HepG2 (cell line): ENCODE data around the gene CTF1. TPM values are rescaled to one million over a fixed set of nuclear protein-coding genes. Genes with fewer than 3 reads are reported as not detected.

ENCODE experiments used
- ATAC-seq: fragments of 200-7000 bp; cut with Tn5 transposase; 3 replicates; pipeline ENCODE4 v1.9.1; 2020; ENCODE audit warnings: mild to moderate bottlenecking, moderate library complexity
- BruUV-seq: library from RNA; stranded (reverse); fragments of 400-500 nt; replicated peaks from 2 replicates; lab custom pipeline; 2021; lab: Mats Ljungman, UMichigan
- CTCF ChIA-PET: fragments of 300-600 bp; formaldehyde crosslinking; extraction: SDS; loops from one replicate; lab custom pipeline; 2021; ENCODE audit warnings: low total read pairs, inconsistent platforms, low intra/inter-chr PET ratio; lab: Yijun Ruan, JAX
- POLR2A ChIA-PET: fragments of 350-600 bp; sonication (Branson Sonifier 250); formaldehyde crosslinking; loops from one replicate; lab custom pipeline; 2020; ENCODE audit warnings: antibody characterized with exemption, inconsistent platforms; lab: Yijun Ruan, JAX
- DNase-seq: peaks from one replicate; pipeline ENCODE4 v3.0.0-alpha.2; 2015; ENCODE audit warnings: low spot score
- FAIRE-seq: peaks from 3 replicates; lab custom pipeline; 2011; peaks lifted over from hg19 to GRCh38; lab: Jason Lieb, UNC
- H2AFZ ChIP-seq: one replicate; pipeline ENCODE4 v1.6.1; 2011; ENCODE audit warnings: low read length, inconsistent platforms
- H3K27ac ChIP-seq: fragments of 300-600 bp; 3 replicates; pipeline ENCODE4 v1.8.0; 2011; ENCODE audit warnings: mixed run types, mild to moderate bottlenecking, mixed read lengths, low read length, inconsistent platforms; ENCODE audit not compliant: insufficient read depth; ENCODE audit errors: extremely low read length
- H3K27me3 ChIP-seq, 2 experiments: fragments of 200-600 bp in 1 of 2; 2 replicates in 1 of 2; 3 replicates in 1 of 2; pipeline versions ENCODE4 v1.6.0 to v1.8.0; 2011; ENCODE audit warnings: low read length in 2 of 2, mild to moderate bottlenecking in 2 of 2, moderate library complexity in 2 of 2, inconsistent platforms in 1 of 2; ENCODE audit not compliant: insufficient read depth in 2 of 2, control insufficient read depth in 1 of 2
- H3K36me3 ChIP-seq, 2 experiments: fragments of 200-600 bp in 1 of 2; replicated peaks in 1 of 2; 2 replicates in 1 of 2; 3 replicates in 1 of 2; pipeline versions ENCODE4 v1.5.1 to v1.8.0; 2011; ENCODE audit warnings: low read length in 2 of 2, inconsistent platforms in 1 of 2; ENCODE audit not compliant: insufficient read depth in 2 of 2, control insufficient read depth in 1 of 2
- H3K4me1 ChIP-seq: 2 replicates; pipeline ENCODE4 v1.5.1; 2012; ENCODE audit warnings: low read length, inconsistent platforms; ENCODE audit not compliant: insufficient read depth
- H3K4me2 ChIP-seq: 2 replicates; pipeline ENCODE4 v1.6.0; 2011; ENCODE audit warnings: low read depth, low read length, inconsistent platforms
- H3K4me3 ChIP-seq, 3 experiments: fragments of 200-600 bp in 1 of 3; sonication (generic), shearing (Covaris generic) in 1 of 3; replicated peaks in 1 of 3; 2 replicates each; pipeline ENCODE4 v1.5.1; 2011 to 2016; ENCODE audit warnings: low read length in 3 of 3, inconsistent platforms in 2 of 3, low read depth in 2 of 3, mild to moderate bottlenecking in 2 of 3, control low read depth in 1 of 3, mixed read lengths in 1 of 3; ENCODE audit not compliant: insufficient read depth in 1 of 3
- H3K79me2 ChIP-seq: one replicate; pipeline ENCODE4 v1.6.1; 2011; ENCODE audit warnings: low read length, inconsistent platforms; ENCODE audit not compliant: insufficient read depth
- H3K9ac ChIP-seq: 2 replicates; pipeline ENCODE4 v1.6.0; 2011; ENCODE audit warnings: mild to moderate bottlenecking, low read depth, low read length, inconsistent platforms; ENCODE audit not compliant: insufficient read depth
- H3K9me3 ChIP-seq: 2 replicates; pipeline ENCODE4 v1.5.1; 2012; ENCODE audit warnings: mild to moderate bottlenecking, low read length
- H4K20me1 ChIP-seq: 2 replicates; pipeline ENCODE4 v1.6.0; 2011; ENCODE audit warnings: inconsistent platforms, mild to moderate bottlenecking, low read length, moderate library complexity; ENCODE audit not compliant: insufficient read depth
- CBX5 ChIP-seq: sonication (generic); formaldehyde crosslinking; IDR thresholded peaks from 2 replicates; pipeline ENCODE4 v1.4.0; 2020; ENCODE audit warnings: missing genetic modification reagents, borderline replicate concordance
- HDAC1 ChIP-seq: sonication (generic); formaldehyde crosslinking; IDR thresholded peaks from 2 replicates; pipeline ENCODE4 v1.5.1; 2020; ENCODE audit warnings: mild to moderate bottlenecking, missing genetic modification reagents
- KLF16 ChIP-seq, 2 experiments: sonication (generic) in 1 of 2; formaldehyde crosslinking in 1 of 2; IDR thresholded peaks; 2 replicates each; pipeline versions ENCODE4 v1.6.1 to v1.8.0; 2016 to 2023; ENCODE audit warnings: missing genetic modification reagents in 2 of 2, missing compliant biosample characterization in 1 of 2
- POLR2A ChIP-seq, 2 experiments: IDR thresholded peaks; 2 replicates each; pipeline ENCODE4 v1.6.1; 2011; ENCODE audit warnings: low read depth in 2 of 2, low read length in 2 of 2, mild to moderate bottlenecking in 1 of 2, moderate library complexity in 1 of 2; ENCODE audit not compliant: insufficient read depth in 1 of 2
- PREB ChIP-seq: sonication (generic); formaldehyde crosslinking; IDR thresholded peaks from 2 replicates; pipeline ENCODE4 v1.4.0; 2020; ENCODE audit warnings: missing genetic modification reagents
- TBX2 ChIP-seq: sonication (generic); formaldehyde crosslinking; IDR thresholded peaks from 2 replicates; pipeline ENCODE4 v1.5.0; 2020; ENCODE audit warnings: missing genetic modification reagents, mild to moderate bottlenecking, borderline replicate concordance
- TGIF2 ChIP-seq: IDR thresholded peaks from 2 replicates; pipeline ENCODE4 v1.6.1; 2016; ENCODE audit warnings: control low read depth, missing compliant biosample characterization
- ZBTB3 ChIP-seq: sonication (generic); formaldehyde crosslinking; IDR thresholded peaks from 2 replicates; pipeline ENCODE4 v1.4.0; 2020; ENCODE audit warnings: low read depth, mild to moderate bottlenecking, moderate library complexity, missing genetic modification reagents, borderline replicate concordance
- ZBTB4 ChIP-seq: sonication (generic); formaldehyde crosslinking; IDR thresholded peaks from 2 replicates; pipeline ENCODE4 v1.4.0; 2020; ENCODE audit warnings: missing genetic modification reagents, mild to moderate bottlenecking, borderline replicate concordance
- ZNF17 ChIP-seq: sonication (generic); formaldehyde crosslinking; IDR thresholded peaks from 2 replicates; pipeline ENCODE4 v1.5.0; 2020; ENCODE audit warnings: mild to moderate bottlenecking, missing genetic modification reagents
- ZNF180 ChIP-seq: sonication (generic); formaldehyde crosslinking; IDR thresholded peaks from 2 replicates; pipeline ENCODE4 v1.4.0; 2020; ENCODE audit warnings: low read depth, missing genetic modification reagents, borderline replicate concordance
- ZNF292 ChIP-seq: sonication (generic); formaldehyde crosslinking; IDR thresholded peaks from 2 replicates; pipeline ENCODE4 v1.8.1; 2022; ENCODE audit warnings: mild to moderate bottlenecking, low read depth, missing genetic modification reagents, borderline replicate concordance
- ZNF562 ChIP-seq: sonication (generic); formaldehyde crosslinking; IDR thresholded peaks from 2 replicates; pipeline ENCODE4 v1.8.0; 2022; ENCODE audit warnings: missing genetic modification reagents, borderline replicate concordance
- ZNF567 ChIP-seq: sonication (generic); formaldehyde crosslinking; IDR thresholded peaks from 2 replicates; pipeline ENCODE4 v1.8.1; 2023; ENCODE audit warnings: mild to moderate bottlenecking, missing genetic modification reagents, borderline replicate concordance
- ZNF737 ChIP-seq: sonication (generic); formaldehyde crosslinking; IDR thresholded peaks from 2 replicates; pipeline ENCODE4 v1.5.0; 2020; ENCODE audit warnings: missing genetic modification reagents, mild to moderate bottlenecking, borderline replicate concordance
- ZNF749 ChIP-seq: sonication (generic); formaldehyde crosslinking; IDR thresholded peaks from 2 replicates; pipeline ENCODE4 v1.8.0; 2022; ENCODE audit warnings: mild to moderate bottlenecking, missing genetic modification reagents, moderate library complexity, borderline replicate concordance
- WGBS: methylation state at CpG from one replicate; pipeline ENCODE4 v1.1.6; 2017; ENCODE audit warnings: low lambda C conversion rate; 5-methylcytosine and 5-hydroxymethylcytosine counted together
- in situ Hi-C: cut with HindIII; loops from 2 replicates; pipeline ENCODE4 v1.10.0; 2017; ENCODE audit warnings: low pct_unique_long_range_greater_than_20kb; ENCODE audit not compliant: extremely low pct_ligation_motif_present
- intact Hi-C: fragments of 100-400 bp; cut with micrococcal nuclease; formaldehyde crosslinking; loops from one replicate; pipeline ENCODE4 v1.10.0; 2022; ENCODE audit not compliant: unreplicated experiment
- polyA plus RNA-seq, 8 experiments: library from polyadenylated mRNA; depleted of rRNA in 3 of 8; stranded (reverse) in 7 of 8; unstranded in 1 of 8; fragments of >200 nt; fragmentation: Illumina TruSeq in 4 of 8; extraction: Trizol in 4 of 8; gene quantifications; 2 replicates each; pipeline versions ENCODE4 v1.2.1 to v1.2.3, GENCODE V29; 2011 to 2016; ENCODE audit warnings: low read depth in 4 of 8, missing spikeins in 1 of 8, mixed read lengths in 1 of 8; ENCODE audit not compliant: insufficient read depth in 1 of 8
- total RNA-seq, 5 experiments: library from RNA; depleted of rRNA; stranded (reverse); fragments of >200 nt; fragmentation: Illumina TruSeq; extraction: Trizol; gene quantifications; 2 replicates each; pipeline ENCODE4 v1.2.3, GENCODE V29; 2016; ENCODE audit warnings: low read depth in 1 of 5

Gene CTF1
- total and polyA plus RNA-seq, 2 of the 13 experiments (the other 11 are each of a cell fraction or from before 2014, with no cell fraction given): 0.13 to 1.8 TPM

GRCh38 chr16:30921459-30921747 lies 25.0 kb downstream of the CTF1 start (continued):
- TF ChIP-seq ZNF749 (CRISPR knock-in tag) (no peak), PREB (0 out of 2 replicates have a peak, but pooled peaks have one; percentile 61), HDAC1 (CRISPR knock-in tag) (no peak), CBX5 (CRISPR knock-in tag) (peak; percentile 81; the same call in 1 of the 2 replicates)

GRCh38 chr16:30921748-30922419 lies 25.5 kb downstream of the CTF1 start:
- peaks cover 19% of the 10 kb centered on the region for H3K4me1 ChIP-seq
- H3K27me3 ChIP-seq: no peaks in the 10 kb centered on the region; a peak in 1 of 5 replicates
- peak; percentile 90 for DNase-seq
- peak overlapping the region; percentile 64 to 82 (median 67) for H3K4me3 ChIP-seq
- peak overlapping the region; percentile 97 for H3K4me2 ChIP-seq
- peak overlapping the region; percentile 75 for H3K9ac ChIP-seq
- peak; percentile 47 for ATAC-seq
- intact Hi-C loops (loop anchor here (1.0 to 10.0 kb wide), 3 partner anchors 26 to 227 kb away; partner anchors contain the start of gene SRCAP), in situ Hi-C loops (loop anchor here (5.0 kb wide), 1 partner anchor 80 kb away; no protein-coding TSS in a partner anchor)
- WGBS: 1% methylated on average over 31 of the region's 37 CpGs
- CTCF ChIA-PET: interaction anchor here (0.8 to 2.8 kb wide), 4 partner anchors 19 to 117 kb away, joined by 3 to 19 read pairs (median 3); no protein-coding TSS in a partner anchor
- H3K79me2 ChIP-seq: no peaks in the 10 kb centered on the region
- peak overlapping the region; percentile 70 for H3K27ac ChIP-seq
- TSS peak; percentile 47 for BruUV-seq
- FAIRE-seq: peak; percentile 93
- H3K9me3 ChIP-seq: no peaks in the 10 kb centered on the region
- POLR2A ChIA-PET: interaction anchor here (0.7 to 1.0 kb wide), 2 partner anchors 77 to 116 kb away, joined by 3 to 4 read pairs; no protein-coding TSS in a partner anchor
- peaks cover 0 to 5% of the 10 kb centered on the region in 2 experiments; a peak in 1 of 5 replicates for H3K36me3 ChIP-seq
- no peaks in the 10 kb centered on the region; the same call in 1 of the 2 replicates for H4K20me1 ChIP-seq
- no peak overlapping the region for H2AFZ ChIP-seq
- TF ChIP-seq ZNF562 (no peak), TBX2 (CRISPR knock-in tag) (peak; percentile 54), ZNF737 (CRISPR knock-in tag) (no peak), KLF16 (CRISPR knock-in tag; IDR thresholded peaks at IDR 0.05) (peak in 1 of 2 experiments; percentile 64; a peak in 2 of 4 replicates), ZBTB4 (CRISPR knock-in tag) (peak; percentile 82; the same call in 1 of the 2 replicates), TGIF2 (CRISPR knock-in tag) (no peak), POLR2A (IDR thresholded peaks at IDR 0.05; ENCODE audit: insufficient read depth in 1 of 2, low read depth in 2 of 2, low read length in 2 of 2) (peak in 1 of 2 experiments; percentile 62; a peak in 2 of 4 replicates), ZBTB3 (0 out of 2 replicates have a peak, but pooled peaks have one; percentile 16), ZNF17 (CRISPR knock-in tag) (no peak), ZNF180 (CRISPR knock-in tag) (no peak), ZNF292 (CRISPR knock-in tag) (no peak), ZNF567 (CRISPR knock-in tag) (no peak)
